Uterus (tissue), 2 donors: ENCODE measurements around the gene DCX.

Experiments used
- POLR2A ChIP-seq, 2 donors: fragments of 450-650 bp; IDR thresholded peaks; one replicate each; pipeline ENCODE4 v1.6.1; 2016; ENCODE audit warnings: antibody characterized with exemption in 2 of 2, mild to moderate bottlenecking in 1 of 2, moderate library complexity in 1 of 2
- TF ChIP-seq, protein P1 (sequence below), 4 experiments: fragments of 200-600 bp in 2 of 4; fragments of 450-650 bp in 2 of 4; sonication (generic) in 2 of 4; IDR thresholded peaks; one replicate each; pipeline ENCODE4 v1.5.1; 2016 to 2019; ENCODE audit warnings: antibody characterized with exemption in 4 of 4, mild to moderate bottlenecking in 2 of 4, moderate library complexity in 1 of 4

DNA sequence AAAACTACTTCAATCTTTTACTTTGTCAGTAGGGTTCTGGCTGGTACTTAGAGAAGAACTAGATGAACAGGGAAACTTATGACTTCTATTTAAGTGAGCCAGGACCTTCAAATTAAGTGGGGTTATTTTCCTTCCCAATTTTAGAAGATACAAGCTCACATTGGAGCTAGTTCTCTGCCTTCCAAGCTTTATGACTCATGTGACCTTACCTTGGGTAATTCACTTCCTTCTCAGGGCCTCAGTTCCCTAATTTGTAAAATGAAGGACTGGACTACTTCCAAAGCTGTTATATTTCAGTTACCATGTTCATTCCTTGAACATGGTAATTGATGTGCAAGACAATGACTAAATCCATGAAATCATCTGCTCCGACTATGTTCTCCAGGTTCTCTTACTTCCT lies 32.0 kb upstream of the DCX start:
- TF ChIP-seq, protein P1, sequence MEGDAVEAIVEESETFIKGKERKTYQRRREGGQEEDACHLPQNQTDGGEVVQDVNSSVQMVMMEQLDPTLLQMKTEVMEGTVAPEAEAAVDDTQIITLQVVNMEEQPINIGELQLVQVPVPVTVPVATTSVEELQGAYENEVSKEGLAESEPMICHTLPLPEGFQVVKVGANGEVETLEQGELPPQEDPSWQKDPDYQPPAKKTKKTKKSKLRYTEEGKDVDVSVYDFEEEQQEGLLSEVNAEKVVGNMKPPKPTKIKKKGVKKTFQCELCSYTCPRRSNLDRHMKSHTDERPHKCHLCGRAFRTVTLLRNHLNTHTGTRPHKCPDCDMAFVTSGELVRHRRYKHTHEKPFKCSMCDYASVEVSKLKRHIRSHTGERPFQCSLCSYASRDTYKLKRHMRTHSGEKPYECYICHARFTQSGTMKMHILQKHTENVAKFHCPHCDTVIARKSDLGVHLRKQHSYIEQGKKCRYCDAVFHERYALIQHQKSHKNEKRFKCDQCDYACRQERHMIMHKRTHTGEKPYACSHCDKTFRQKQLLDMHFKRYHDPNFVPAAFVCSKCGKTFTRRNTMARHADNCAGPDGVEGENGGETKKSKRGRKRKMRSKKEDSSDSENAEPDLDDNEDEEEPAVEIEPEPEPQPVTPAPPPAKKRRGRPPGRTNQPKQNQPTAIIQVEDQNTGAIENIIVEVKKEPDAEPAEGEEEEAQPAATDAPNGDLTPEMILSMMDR (IDR thresholded peaks at IDR 0.05) = no peak
- TF ChIP-seq POLR2A (IDR thresholded peaks at IDR 0.05) = no peak
